D341Med (cell line): ENCODE data around the gene GNAO1.
A peak's percentile ranks its signal among the peaks of the same experiment; 100 is the strongest.

Source experiments
- DNase-seq: peaks from one replicate; pipeline ENCODE4 v3.0.0; 2012; ENCODE audit warnings: low spot score

The GNAO1 gene

DNA sequence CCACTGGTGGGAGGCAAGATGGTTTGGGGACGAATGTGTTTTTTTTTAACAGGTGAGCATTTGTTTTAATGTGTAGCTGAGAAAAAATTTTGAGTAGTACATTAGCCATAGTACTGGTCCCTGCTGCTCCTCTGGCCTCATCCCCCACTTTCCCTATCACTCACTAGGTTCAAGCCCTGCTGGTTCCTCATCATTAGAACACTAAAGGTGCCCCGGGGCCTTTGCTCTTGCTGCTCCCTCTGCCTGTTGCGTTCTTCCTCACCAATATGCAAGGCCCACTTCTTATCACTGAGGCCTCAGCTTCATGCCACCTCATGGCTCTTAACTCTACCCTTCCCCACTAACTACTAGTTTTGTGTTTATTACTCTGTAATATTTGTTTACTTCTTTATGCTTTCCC, 74.5 kb downstream of the GNAO1 start:
- no peak for DNase-seq

DNA sequence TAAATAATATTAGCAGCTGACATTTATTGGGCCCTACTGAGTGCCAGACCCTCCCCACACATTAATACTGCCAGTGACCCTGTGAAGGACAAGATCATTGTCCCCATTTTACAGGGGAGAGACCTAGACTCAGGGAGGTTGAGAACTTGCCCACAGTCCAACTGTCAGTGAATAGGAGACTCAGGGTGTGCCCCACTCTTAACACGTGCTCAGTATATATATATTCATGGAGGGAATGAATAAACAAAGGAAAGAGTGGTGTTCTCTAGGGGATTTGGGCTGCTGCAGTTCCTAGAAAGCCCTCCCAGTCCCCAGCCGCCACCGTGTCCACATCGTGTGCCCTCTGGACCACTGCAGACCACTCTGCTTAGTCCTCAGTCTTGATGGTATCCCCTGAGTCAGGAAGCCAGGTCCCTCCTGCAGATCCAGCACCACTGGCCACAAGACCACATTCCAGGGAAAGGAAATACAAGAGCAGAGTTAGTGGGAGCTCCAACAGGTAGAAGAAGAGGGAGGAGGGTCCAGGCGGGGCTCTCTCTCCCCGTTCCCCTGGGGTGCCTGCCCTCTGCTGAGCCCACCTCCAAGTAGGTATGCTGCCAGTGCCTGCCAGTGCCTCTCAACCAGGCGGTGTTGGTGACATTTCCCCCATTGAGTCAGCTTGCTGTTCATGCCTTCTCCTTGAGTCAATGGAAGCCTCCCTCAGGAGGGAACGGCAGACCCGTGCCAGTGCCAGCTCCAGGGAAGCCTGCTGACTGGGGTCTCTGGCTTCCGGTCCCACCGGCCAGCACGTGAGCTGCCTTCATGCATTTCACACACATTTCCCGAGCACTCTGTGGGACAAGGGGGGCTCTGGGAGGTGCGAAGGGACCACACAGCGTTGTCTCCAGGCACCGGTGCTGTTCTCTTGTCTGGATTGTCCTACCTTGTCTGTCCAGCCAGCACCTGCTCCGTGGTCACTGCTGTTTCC, 75.6 kb downstream of the GNAO1 start:
- no peak for DNase-seq

GRCh38 chr16:56267888-56268287, 76.6 kb downstream of the GNAO1 start:
- no peak for DNase-seq

GRCh38 chr16:56268799-56269198, 77.5 kb downstream of the GNAO1 start:
- DNase-seq, result no peak

DNA sequence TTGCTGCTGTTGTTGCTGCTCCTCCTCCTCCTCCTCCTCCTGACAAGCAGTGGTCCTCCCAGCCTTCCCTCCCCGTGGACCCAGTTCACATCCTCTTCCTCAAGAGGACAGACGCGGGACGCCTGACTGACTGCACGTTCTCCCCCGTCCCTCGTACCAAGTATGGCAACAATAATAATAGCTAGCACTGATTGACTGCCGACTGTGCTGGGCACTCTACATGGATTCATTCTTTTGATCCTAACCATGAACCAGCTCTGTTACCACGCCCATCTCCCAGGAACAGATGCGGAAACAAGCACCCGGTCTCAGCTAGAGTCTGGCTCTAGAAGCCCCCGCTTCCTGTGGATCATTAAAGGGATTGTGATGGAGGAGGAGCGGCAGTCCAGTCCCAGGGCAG, 78.0 kb downstream of the GNAO1 start:
- DNase-seq, result no peak

DNA sequence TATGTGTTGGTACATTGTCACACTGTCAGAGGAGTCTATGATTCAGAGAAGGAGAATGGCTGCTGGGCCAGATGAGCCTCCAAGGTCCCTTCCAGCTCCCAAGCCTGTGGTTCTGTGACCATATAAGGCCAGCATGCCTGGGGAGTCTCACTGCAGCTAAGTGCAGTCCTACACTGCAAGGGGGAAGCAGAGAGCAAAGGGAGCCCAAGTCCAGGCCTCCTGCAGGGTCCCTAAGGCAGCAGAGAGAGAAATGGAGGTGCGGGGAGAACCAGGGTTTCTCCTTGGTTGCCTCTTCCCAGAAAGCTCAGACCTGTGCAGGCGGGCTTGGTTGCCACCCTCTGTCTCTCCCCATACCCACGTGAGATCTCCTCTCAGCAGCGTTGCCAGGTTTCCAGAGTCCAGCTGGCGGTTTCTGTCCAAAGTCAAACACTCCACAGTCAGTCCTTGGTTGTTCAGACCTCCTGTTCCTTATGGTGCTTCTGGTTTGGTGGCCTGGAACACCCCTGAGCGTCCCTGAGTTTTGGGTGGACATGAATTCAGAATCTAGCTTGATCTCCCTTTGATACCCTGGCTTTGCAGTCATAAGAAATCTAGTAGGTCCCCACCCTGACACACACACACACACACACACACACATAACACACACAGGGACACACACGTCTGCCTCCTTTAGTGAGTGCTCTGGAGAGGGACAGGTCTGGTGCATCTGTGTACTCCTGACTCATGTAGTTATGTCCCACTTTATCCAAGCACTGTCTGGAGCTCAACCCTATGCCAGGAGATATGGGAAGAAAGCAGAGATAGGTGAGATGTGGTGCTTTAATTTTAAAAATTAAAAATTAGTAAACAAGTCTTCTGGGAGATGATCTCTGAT, 78.8 kb downstream of the GNAO1 start:
- no peak for DNase-seq

GRCh38 chr16:56270828-56271227, 79.5 kb downstream of the GNAO1 start:
- DNase-seq, result no peak

- no peak for DNase-seq
Observed at GRCh38 chr16:56272583-56272894, 81.2 kb downstream of the GNAO1 start.

GRCh38 chr16:56273615-56274014, 82.3 kb downstream of the GNAO1 start:
- DNase-seq, result no peak

DNA sequence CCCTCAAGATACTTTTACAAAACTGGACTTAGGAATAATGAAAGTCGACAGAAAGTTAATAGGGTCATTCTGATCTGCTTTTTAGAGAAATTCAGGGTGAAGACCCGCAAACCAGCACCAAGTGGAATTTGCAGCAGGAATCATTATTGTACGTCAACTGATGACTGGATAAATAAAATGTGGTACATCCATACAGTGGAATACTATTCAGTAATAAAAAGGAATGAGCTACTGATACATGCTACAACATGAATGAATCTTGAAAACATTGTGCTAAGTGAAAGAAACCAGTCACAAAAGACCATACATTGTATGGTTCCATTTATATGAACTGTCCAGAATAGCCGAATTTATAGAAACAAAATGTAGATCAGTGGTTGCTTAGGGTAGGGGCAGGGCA, 83.1 kb downstream of the GNAO1 start:
- no peak for DNase-seq

- no peak for DNase-seq
Observed at GRCh38 chr16:56275076-56275475, 83.8 kb downstream of the GNAO1 start.

DNA sequence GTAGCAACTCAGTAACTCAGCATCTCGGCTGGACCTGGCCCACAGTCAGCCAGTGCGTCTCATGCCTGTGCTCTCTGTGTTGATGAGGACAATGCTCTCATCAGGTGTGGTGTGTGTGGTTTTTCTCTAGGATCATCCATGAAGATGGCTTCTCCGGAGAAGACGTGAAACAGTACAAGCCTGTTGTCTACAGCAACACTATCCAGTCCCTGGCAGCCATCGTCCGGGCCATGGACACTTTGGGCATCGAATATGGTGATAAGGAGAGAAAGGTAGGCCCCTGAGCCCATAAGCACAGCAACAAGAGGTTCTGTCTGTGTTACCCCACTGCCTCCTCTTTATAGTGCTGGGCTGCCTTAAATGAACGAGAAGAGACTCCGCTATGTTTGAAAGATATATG, 84.5 kb downstream of the GNAO1 start:
- no peak for DNase-seq

DNA sequence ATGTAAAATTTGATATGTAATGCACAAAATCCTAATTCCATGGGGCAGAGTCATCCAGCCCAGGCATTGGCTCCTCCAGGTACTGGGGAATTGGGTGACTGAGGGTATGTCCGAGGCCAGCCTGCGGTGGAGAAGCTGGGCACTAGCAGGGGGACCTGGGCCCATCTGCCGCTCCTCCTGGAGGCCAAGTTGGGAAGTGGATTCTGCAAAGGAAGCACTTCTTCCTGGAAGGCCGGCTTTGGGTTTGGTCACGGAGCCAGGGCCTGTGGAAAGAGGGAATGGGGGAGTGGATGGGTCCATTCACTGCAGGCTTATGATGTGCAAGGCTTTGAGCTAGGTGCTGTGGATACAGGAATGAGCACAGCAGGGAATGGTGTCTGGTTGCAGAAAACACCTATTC, 85.8 kb downstream of the GNAO1 start:
- peak; percentile 53 for DNase-seq

DNA sequence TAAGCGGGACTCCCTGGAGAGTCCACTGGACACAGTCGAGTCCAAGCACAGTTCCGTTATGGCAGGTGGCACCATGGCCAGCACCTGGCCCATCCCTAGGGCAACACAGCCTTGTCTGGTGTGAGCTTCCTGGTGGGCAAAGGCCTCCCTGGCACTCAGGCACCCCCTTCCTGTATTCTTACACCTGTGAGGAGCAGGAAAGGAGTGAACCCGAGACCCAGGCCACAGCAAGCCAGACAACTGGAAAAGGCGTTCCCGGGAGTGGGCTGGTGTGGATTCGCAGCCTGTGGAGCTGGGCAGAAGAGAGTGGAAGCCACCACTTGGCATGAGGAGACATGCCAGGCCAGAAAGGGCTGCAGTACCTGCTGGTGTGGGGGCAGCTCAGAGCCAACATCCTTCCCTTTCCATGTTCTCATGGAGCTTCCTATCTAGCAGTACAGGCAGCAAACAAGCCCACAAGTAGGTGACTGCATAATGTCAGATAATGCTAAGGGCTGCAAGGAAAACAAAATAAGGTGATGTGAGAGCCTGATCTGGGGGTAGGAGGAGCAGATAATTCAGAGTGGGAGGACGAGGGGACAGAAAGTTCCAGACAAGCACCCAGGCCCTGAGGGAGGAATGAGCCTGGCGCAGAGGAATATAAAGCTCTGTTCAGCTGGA, 87.0 kb downstream of the GNAO1 start:
- DNase-seq, result no peak

DNA sequence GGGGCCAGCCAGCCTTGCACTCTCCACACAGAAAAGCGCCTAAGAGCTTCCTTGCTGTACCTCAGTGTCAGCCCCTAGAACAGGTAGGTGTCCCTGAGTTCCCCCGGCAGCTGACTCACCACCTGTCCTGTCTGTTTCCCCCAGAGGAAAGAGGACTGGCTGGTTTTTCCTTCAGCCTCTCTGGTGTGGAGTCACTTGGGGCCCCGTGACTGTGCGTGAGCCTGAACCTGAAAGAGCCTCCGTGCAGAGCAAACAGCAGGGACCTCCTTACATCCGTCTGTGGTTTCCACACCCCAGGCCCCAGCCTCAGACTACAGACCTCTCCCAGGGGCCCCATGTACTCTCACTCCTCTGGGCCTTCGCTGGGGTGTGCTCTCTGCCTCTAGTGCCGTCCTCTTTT, 87.8 kb downstream of the GNAO1 start:
- DNase-seq, result no peak

GRCh38 chr16:56279914-56280313, 88.6 kb downstream of the GNAO1 start:
- no peak for DNase-seq

DNA sequence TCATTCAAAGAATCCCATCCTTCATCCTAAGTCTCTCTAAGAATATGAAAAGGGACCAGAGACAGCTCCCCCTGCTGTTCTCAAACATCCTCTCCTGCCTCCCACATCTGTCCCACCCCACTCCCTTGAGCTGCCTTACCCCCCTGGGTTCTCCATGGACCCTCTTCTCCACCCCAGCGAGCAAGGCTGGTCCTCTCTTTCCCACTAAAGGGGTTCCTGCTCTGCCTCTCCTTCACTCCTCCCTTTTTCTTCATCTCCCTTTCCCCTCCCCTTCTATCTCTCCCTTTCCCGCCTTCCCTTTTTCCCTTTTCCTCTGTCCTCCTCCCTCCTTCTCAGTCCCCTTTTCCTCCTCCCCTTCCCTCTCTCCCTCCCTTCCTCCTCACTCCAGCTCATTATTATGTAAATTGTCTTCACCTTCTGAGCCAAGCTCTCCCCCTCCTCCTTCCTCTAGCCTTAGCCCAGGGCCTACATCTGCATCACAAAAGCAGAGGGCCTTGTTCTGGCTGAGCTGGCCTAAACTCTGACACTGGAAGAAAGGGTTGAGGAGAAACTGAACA, 90.0 kb downstream of the GNAO1 start:
- DNase-seq, result peak; percentile 60

DNA sequence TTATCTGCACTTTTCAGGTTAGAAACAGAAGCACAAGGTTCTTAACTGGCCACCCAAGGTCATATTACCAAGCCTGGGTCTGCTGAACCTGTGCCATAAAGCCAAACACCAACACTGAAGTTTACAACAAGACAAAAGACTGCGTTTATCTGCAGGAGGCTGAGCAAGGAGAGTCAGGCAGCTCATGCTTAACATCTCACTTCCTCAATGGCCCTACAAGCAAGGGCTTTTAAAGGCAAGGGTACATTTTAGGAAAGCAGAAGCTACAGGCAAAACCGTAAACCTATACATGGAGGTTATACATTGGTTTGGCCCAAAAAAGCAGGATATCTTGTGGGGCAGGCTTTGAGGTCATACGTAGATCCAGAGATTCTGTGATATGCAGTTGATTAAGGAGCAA, 91.2 kb downstream of the GNAO1 start:
- DNase-seq, result no peak

DNA sequence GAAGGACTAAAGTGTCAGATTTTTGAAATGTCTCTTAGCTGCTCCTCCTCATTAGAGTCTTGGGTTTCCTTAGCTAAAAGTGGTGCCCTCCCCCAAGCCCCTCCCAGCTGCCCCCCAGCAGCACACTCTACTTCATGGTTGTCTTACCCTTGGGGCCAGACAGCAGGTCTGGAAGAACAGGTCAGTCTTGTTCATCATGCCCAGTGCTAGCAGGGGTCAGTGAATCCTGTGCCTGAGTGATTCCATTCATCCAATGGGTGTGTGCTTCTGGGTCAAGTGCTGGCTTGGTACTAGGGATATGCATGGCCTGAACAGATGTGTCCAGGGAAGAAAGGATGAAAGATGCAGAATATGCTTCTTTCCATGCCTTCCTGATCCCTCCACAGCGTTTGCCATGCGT, 93.2 kb downstream of the GNAO1 start:
- DNase-seq, result no peak

GRCh38 chr16:56286809-56287208, 95.5 kb downstream of the GNAO1 start:
- no peak for DNase-seq

GRCh38 chr16:56288019-56288418, 96.7 kb downstream of the GNAO1 start:
- DNase-seq, result no peak

- DNase-seq, result peak; percentile 48
Observed at GRCh38 chr16:56289416-56289815, 98.1 kb downstream of the GNAO1 start.
